ENCODE results near the gene MBD6. TPM values are rescaled to one million over a fixed set of nuclear protein-coding genes. Genes with fewer than 3 reads are reported as not detected.
"Not testable (repeated sequence)": the region's sequence is repeated elsewhere in the genome, so short reads cannot be mapped to it uniquely, and the experiment has no call there.

Gene MBD6
- total RNA-seq, 2 experiments from 2014 or later, result 23.9 to 110 TPM

GRCh38 chr12:57513266-57513665 is 9.4 kb upstream of the MBD6 start:
- no peak for DNase-seq (ENCODE audit: low spot score)
- H3K4me1 ChIP-seq (ENCODE audit: insufficient read depth, low read length, poor library complexity, severe bottlenecking), result peaks cover 2% of the 10 kb centered on the region
- ChIA-PET CTCF (ENCODE audit: unreplicated experiment) (no interaction called here), POLR2A (interaction anchor here (0.6 to 1.3 kb wide), 3 partner anchors 11 to 851 kb away, joined by 3 to 10 read pairs (median 5); no protein-coding TSS in a partner anchor)
- H3K27ac ChIP-seq (ENCODE audit: low read depth, low read length, poor library complexity, severe bottlenecking), result no peak overlapping the region
- no peaks in the 10 kb centered on the region for H4K20me1 ChIP-seq (ENCODE audit: insufficient read depth, low read length)
- no peak overlapping the region for H3K4me2 ChIP-seq (ENCODE audit: low read length)
- no peak overlapping the region for H3K4me3 ChIP-seq (ENCODE audit: low read depth, low read length, poor library complexity, severe bottlenecking)
- no peak overlapping the region for H2AFZ ChIP-seq (ENCODE audit: low read length)
- H3K79me2 ChIP-seq (ENCODE audit: insufficient read depth, low read depth, low read length), result peaks cover 4% of the 10 kb centered on the region
- TF ChIP-seq CTCF (conservative IDR thresholded peaks at IDR 0.05; ENCODE audit: low read length) (no peak), EZH2phosphoT487 (IDR thresholded peaks at IDR 0.05; ENCODE audit: borderline replicate concordance, low read depth, low read length) (no peak)
- peaks cover 95% of the 10 kb centered on the region for H3K36me3 ChIP-seq (ENCODE audit: insufficient read depth, low read length)
- no peaks in the 10 kb centered on the region for H3K9me2 ChIP-seq (ENCODE audit: insufficient read depth, low read length)
- intact Hi-C loops (cut with micrococcal nuclease; ENCODE audit: unreplicated experiment), result no loop called here
- H3K9me3 ChIP-seq (ENCODE audit: low read length), result no peaks in the 10 kb centered on the region
- no TSS peak for BruUV-seq (replicated peaks)

- H4K20me1 ChIP-seq (ENCODE audit: insufficient read depth, low read length); H3K4me3 ChIP-seq (ENCODE audit: low read depth, low read length, poor library complexity, severe bottlenecking); H2AFZ ChIP-seq (ENCODE audit: low read length); H3K4me1 ChIP-seq (ENCODE audit: insufficient read depth, low read length, poor library complexity, severe bottlenecking); BruUV-seq (replicated peaks); H3K9me2 ChIP-seq (ENCODE audit: insufficient read depth, low read length); H3K4me2 ChIP-seq (ENCODE audit: low read length); H3K27ac ChIP-seq (ENCODE audit: low read depth, low read length, poor library complexity, severe bottlenecking); DNase-seq (ENCODE audit: low spot score); CTCF ChIA-PET (ENCODE audit: unreplicated experiment); H3K9me3 ChIP-seq (ENCODE audit: low read length); intact Hi-C loops (cut with micrococcal nuclease; ENCODE audit: unreplicated experiment); H3K79me2 ChIP-seq (ENCODE audit: insufficient read depth, low read depth, low read length): not testable (repeated sequence)
- H3K36me3 ChIP-seq (ENCODE audit: insufficient read depth, low read length), result peaks cover 96% of the 10 kb centered on the region
- POLR2A ChIA-PET, result interaction anchor here (0.5 to 0.9 kb wide), 2 partner anchors 11 to 23 kb away, joined by 5 read pairs; no protein-coding TSS in a partner anchor
These were observed 8.9 kb upstream of the MBD6 start for GRCh38 chr12:57513677-57514076.

- POLR2A ChIA-PET, result interaction anchor here (0.9 to 1.8 kb wide), 2 partner anchors 9 to 12 kb away, joined by 5 to 11 read pairs; no protein-coding TSS in a partner anchor
- BruUV-seq (replicated peaks), result not testable (repeated sequence)
These were observed 8.4 kb upstream of the MBD6 start for GRCh38 chr12:57514246-57514645.

More at GRCh38 chr12:57514246-57514645, 8.4 kb upstream of the MBD6 start:
- H3K4me3 ChIP-seq (ENCODE audit: low read depth, low read length, poor library complexity, severe bottlenecking); H3K27ac ChIP-seq (ENCODE audit: low read depth, low read length, poor library complexity, severe bottlenecking); H4K20me1 ChIP-seq (ENCODE audit: insufficient read depth, low read length); intact Hi-C loops (cut with micrococcal nuclease; ENCODE audit: unreplicated experiment); H3K9me2 ChIP-seq (ENCODE audit: insufficient read depth, low read length); DNase-seq (ENCODE audit: low spot score); H3K4me2 ChIP-seq (ENCODE audit: low read length); CTCF ChIA-PET (ENCODE audit: unreplicated experiment); H3K9me3 ChIP-seq (ENCODE audit: low read length); H2AFZ ChIP-seq (ENCODE audit: low read length): not testable (repeated sequence)
- H3K36me3 ChIP-seq (ENCODE audit: insufficient read depth, low read length), result peaks cover 96% of the 10 kb centered on the region
- peaks cover 12% of the 10 kb centered on the region for H3K4me1 ChIP-seq (ENCODE audit: insufficient read depth, low read length, poor library complexity, severe bottlenecking)
- peaks cover 13% of the 10 kb centered on the region for H3K79me2 ChIP-seq (ENCODE audit: insufficient read depth, low read depth, low read length)

Measured in OCI-LY7 (cell line).